SW 1271 (cell line): Measurements from ENCODE around the gene ENPP6.

ENCODE experiments used
- DNase-seq, 2 experiments: peaks; one replicate each; lab custom pipeline; 2025; lab: John Stamatoyannopoulos, UW

Gene ENPP6

GRCh38 chr4:184190711-184191110 is 27.0 kb downstream of the ENPP6 start:
- no peak for DNase-seq

DNA sequence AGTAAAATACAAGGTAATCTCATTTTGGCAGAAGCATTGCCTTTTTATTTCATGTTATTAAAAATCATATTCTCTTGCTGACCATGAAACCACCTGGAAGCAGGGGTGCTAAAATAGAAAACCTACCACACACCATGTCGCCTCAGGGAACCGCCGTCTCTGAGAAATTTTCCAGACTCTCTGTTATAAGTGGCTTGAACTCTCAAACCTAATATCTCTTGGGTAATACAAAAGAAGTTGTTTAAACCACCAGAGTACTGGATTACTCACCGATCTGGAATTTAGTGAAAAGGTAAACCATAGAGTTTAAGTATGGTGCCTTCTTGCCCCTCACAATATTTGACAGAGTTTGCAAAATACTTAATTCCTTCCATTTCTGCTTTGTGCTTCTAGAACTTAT is 27.7 kb downstream of the ENPP6 start:
- DNase-seq: no peak

GRCh38 chr4:184188443-184189400 is 29.0 kb downstream of the ENPP6 start:
- DNase-seq: no peak

DNA sequence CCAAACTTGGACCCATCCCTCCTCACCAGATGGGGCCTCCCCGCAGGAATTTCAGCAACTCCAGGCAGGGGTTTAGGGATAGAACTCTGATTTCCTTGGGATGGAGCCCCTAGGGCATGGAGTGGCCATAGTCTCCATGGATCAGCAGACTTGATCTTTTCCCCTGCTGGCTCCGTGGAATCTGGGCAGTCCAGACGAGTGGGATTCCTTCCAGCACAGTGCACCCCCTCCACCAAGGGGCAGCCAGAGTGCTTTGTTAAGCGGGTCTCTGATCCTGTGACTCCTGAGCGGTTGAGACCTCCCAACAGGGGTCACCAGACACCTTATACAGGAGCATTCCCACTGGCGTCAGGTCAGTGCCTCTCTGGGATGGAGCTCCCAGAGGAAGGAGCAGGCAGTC is 40.4 kb downstream of the ENPP6 start:
- DNase-seq: no peak

DNA sequence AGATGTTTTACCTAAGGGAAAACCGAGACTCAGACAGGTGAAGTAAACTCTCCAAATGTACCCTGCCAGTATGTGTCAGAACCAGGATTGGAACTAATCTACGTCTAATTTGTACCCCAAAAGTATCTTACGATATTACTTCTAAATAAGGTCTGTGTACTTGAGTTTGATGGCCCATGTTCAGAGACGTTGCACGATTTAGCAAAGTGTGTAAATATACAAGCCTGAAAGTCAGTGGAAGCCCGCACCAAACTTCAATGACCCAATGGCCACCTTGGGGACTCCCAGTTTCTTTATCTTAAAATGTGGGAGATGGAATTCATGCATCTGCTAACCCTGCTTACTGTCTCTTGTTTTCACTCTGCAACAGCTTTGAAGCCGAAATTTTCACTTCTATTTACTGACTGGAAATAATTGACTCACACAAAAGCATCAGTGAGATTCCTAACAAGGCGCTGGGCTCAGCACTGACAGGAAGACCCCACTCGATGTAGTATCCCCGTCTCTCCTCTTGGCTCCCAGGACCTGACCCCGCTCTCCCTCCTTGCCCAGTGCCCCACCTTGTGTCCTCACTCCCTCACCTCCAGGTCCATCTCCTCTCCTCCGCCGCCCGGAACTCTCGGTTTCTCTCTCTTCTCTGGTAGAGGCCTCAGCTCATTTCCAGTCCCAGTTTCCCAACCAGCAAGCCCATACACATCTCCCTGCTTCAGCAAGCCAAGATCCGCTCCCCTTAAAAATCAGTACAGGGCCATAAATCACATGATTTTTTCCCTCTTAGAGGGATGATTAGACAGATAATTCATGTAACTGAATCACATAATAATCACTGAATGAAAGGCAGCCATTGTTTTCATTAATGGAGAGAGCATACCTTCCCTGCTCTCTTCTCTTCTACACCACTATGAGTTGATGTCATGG is 42.8 kb downstream of the ENPP6 start:
- DNase-seq: no peak

DNA sequence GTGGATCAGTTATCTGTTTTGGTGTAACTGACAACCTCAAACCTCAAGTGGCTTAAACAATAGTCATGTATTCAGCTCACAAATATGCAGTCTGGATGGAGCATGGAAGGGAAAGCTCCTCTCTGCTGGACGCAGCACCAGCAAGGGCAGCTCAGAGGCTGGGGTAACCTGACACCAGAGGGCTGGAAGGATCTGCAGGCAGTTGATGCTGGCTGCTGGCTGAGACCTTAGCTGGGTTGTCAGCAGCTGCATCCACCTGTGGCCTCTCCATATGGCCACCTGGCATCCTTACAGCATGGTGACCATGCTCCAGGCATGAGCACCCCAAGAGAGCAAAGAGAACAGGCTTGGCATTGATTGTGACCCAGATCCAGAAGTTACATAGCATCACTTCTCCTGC is 46.7 kb downstream of the ENPP6 start:
- DNase-seq: no peak

DNA sequence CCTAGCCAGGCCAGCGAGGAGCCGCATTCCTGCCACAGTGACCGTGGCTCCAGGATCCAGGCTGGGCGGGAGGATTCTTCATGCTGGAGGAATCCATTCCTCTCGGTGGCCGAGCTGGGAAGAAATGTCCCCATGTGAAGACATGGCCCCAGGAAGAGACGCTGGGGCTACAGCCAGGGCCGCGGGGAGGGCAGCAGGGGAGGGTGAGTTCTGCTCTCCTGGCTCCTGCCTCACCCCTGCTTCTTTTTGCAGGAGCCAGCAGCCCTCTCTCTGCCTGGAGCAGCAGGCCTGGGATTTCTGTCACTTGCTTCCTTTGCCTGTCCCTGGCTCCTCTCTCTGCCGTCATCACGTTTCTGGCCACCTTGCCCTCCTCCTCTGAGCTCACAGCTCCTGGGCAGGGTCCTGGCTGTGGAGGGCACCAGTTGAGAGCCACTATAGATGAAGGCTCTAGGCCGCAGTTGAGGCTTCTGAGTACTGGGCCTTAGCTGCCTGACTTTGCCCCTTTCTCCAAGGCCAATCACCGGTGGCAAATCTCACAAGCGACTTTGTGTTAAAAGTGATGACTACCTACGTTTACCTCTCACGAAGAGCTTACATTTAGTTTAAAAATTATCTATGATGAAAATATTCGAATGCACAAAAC is 48.3 kb downstream of the ENPP6 start:
- DNase-seq: no peak

- peak in 1 of 2 experiments; percentile 31 for DNase-seq
These were observed 49.2 kb downstream of the ENPP6 start for GRCh38 chr4:184168406-184169019.

- no peak for DNase-seq
These were observed 50.1 kb downstream of the ENPP6 start for GRCh38 chr4:184167576-184167975.

DNA sequence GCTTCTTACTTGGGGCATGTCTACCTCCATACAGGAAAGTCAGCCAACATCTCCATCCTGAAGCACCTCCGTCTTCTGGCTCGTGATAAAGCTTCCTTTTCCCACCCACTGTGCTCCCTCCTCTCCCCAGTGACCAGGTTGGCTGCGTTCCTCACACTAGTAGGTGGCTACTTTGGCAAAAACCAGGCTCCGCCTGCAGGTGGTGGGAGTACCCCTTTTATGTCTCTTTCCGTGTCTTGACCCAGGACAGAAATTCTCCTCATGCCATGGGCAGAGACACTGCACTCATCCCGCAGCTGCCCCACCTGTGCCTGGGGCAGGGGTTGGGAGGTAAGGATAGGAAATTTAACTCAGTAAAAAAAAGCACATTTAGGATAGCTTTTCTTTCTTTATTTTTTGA is 50.9 kb downstream of the ENPP6 start:
- no peak for DNase-seq

DNA sequence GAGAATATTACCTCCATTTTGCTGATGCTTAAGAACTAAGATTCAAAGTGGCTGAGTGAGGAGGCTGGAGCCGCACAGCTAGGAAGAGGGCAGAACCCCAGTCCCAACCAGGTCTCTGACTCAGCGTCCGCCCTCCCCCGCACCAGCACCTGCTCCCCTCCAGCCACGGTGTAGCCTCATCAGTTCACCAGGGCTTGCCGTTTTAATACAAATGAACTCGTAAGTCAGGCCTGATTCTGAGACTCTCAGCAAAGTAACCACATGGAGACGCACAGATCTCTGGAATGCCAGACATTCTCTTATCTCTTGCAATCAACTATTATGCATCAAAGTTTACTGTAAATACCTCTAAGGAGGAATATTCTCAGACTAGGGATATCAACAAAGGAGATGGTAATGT is 52.4 kb downstream of the ENPP6 start:
- DNase-seq: no peak

DNA sequence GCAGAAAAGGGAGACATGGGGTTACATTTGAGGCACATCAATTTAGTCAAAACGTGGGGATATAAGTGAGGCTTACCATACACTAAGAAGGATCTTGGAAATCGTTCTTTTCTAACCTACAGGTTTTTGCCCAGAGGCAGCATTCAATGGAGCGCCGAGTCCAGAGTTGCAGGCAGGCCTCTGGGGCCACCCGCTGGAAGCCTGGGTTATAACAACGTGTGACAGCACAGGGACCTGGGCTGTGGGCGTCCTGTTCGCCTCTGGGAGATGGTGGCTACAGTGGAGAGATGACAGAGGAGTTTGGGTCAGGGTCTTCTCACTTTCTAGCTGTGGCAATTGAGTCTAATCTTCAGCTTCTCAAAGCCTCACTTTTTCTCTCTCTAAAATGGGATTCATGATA is 53.9 kb downstream of the ENPP6 start:
- peak; percentile 2 to 7 for DNase-seq

- DNase-seq: no peak
These were observed 55.1 kb downstream of the ENPP6 start for GRCh38 chr4:184162596-184162995.

DNA sequence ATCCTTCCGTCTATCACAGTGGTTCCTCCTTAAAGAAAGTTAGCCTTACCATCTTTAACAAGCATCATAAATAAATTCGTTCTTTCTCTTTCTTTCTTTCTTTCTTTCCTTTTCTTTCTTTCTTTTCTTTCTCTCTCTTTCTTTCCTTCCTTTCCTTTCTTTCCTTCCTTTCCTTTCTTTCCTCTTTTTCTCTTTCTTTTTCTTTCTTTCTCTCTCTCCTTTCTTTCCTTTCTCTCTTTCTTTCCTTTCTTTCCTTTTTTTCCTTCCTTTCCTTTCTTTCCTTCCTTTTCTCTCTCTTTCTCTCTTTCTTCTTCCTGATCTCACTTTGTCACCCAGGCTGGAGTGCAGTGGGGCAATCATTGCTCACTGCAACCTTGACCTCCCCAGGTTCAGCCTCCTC is 60.4 kb downstream of the ENPP6 start:
- no peak for DNase-seq

GRCh38 chr4:184156163-184156920 is 61.3 kb downstream of the ENPP6 start:
- DNase-seq: no peak

DNA sequence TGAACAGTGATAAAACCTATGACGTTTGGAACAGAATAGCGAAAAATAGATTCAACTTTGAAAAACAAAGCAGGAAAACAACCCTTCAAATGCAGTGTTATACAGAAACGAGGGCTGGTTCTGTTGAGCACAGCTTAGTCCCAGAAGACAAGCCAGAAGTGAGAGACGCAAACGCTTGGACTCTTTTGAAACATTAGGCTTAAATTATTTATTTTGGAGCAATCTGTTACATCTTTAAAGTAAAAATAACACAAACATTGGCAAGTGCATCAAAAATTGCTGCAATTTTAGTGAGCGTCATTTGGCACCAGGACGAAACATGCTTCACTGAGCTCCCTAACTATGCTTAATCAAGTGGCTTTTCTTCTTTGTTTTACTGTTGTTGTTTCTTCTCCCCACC is 63.5 kb downstream of the ENPP6 start:
- no peak for DNase-seq

GRCh38 chr4:184153781-184154180 is 63.9 kb downstream of the ENPP6 start:
- no peak for DNase-seq

GRCh38 chr4:184151988-184152485 is 65.6 kb downstream of the ENPP6 start:
- no peak for DNase-seq

- no peak for DNase-seq
These were observed 67.4 kb downstream of the ENPP6 start for GRCh38 chr4:184150102-184150839.
